ENCODE data around the gene S100A12. TPM values are rescaled to one million over a fixed set of nuclear protein-coding genes. Genes with fewer than 3 reads are reported as not detected.

Gene S100A12
- polyA plus RNA-seq, 1 of the 3 experiments (the other 2 are of a cell fraction): not detected

DNA sequence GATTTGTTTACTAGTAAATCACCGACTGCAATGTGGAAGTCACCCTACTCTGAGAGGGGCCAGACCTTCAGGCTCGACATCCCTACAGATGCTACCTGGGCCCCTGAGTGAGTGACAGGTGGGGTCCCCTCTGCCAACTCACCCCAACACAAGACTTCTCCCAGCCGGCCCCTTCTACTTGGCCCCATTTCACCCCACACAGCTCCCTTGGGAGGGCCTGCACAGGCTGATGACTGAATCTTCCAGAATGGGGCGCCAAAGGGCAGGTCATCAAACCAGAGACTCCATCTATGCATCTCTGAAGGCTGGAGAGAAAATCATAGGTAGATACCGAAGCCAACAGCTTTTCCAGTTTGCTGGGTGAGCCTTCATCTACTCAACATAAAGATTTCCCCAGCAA lies 24.8 kb upstream of the S100A12 start:
- ChIA-PET POLR2A (no interaction called here), CTCF (interaction anchor here (0.5 to 2.2 kb wide), 5 partner anchors 46 to 96 kb away, joined by 3 to 11 read pairs (median 3); no protein-coding TSS in a partner anchor)
- TF ChIP-seq NFIC (IDR thresholded peaks at IDR 0.05; ENCODE audit: borderline replicate concordance) (no peak), RAD21 (IDR thresholded peaks at IDR 0.05; ENCODE audit: low read length) (peak; percentile 20; the same call in 1 of the 2 replicates), TCF12 (IDR thresholded peaks at IDR 0.05) (no peak), SIN3A (IDR thresholded peaks at IDR 0.05; ENCODE audit: borderline replicate concordance, low read depth, low read length) (no peak)
- TF ChIP-seq, protein P1, sequence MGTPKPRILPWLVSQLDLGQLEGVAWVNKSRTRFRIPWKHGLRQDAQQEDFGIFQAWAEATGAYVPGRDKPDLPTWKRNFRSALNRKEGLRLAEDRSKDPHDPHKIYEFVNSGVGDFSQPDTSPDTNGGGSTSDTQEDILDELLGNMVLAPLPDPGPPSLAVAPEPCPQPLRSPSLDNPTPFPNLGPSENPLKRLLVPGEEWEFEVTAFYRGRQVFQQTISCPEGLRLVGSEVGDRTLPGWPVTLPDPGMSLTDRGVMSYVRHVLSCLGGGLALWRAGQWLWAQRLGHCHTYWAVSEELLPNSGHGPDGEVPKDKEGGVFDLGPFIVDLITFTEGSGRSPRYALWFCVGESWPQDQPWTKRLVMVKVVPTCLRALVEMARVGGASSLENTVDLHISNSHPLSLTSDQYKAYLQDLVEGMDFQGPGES (IDR thresholded peaks at IDR 0.05; ENCODE audit: low read depth, low read length): no peak
- TF ChIP-seq, protein P2, sequence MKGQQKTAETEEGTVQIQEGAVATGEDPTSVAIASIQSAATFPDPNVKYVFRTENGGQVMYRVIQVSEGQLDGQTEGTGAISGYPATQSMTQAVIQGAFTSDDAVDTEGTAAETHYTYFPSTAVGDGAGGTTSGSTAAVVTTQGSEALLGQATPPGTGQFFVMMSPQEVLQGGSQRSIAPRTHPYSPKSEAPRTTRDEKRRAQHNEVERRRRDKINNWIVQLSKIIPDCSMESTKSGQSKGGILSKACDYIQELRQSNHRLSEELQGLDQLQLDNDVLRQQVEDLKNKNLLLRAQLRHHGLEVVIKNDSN (IDR thresholded peaks at IDR 0.05; ENCODE audit: borderline replicate concordance, low read depth): no peak
- TF ChIP-seq, protein P3, sequence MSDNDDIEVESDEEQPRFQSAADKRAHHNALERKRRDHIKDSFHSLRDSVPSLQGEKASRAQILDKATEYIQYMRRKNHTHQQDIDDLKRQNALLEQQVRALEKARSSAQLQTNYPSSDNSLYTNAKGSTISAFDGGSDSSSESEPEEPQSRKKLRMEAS (IDR thresholded peaks at IDR 0.05; ENCODE audit: low read depth): no peak
- TF ChIP-seq, protein P4, sequence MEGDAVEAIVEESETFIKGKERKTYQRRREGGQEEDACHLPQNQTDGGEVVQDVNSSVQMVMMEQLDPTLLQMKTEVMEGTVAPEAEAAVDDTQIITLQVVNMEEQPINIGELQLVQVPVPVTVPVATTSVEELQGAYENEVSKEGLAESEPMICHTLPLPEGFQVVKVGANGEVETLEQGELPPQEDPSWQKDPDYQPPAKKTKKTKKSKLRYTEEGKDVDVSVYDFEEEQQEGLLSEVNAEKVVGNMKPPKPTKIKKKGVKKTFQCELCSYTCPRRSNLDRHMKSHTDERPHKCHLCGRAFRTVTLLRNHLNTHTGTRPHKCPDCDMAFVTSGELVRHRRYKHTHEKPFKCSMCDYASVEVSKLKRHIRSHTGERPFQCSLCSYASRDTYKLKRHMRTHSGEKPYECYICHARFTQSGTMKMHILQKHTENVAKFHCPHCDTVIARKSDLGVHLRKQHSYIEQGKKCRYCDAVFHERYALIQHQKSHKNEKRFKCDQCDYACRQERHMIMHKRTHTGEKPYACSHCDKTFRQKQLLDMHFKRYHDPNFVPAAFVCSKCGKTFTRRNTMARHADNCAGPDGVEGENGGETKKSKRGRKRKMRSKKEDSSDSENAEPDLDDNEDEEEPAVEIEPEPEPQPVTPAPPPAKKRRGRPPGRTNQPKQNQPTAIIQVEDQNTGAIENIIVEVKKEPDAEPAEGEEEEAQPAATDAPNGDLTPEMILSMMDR (IDR thresholded peaks at IDR 0.05): peak; percentile 25
- TF ChIP-seq, protein P5, sequence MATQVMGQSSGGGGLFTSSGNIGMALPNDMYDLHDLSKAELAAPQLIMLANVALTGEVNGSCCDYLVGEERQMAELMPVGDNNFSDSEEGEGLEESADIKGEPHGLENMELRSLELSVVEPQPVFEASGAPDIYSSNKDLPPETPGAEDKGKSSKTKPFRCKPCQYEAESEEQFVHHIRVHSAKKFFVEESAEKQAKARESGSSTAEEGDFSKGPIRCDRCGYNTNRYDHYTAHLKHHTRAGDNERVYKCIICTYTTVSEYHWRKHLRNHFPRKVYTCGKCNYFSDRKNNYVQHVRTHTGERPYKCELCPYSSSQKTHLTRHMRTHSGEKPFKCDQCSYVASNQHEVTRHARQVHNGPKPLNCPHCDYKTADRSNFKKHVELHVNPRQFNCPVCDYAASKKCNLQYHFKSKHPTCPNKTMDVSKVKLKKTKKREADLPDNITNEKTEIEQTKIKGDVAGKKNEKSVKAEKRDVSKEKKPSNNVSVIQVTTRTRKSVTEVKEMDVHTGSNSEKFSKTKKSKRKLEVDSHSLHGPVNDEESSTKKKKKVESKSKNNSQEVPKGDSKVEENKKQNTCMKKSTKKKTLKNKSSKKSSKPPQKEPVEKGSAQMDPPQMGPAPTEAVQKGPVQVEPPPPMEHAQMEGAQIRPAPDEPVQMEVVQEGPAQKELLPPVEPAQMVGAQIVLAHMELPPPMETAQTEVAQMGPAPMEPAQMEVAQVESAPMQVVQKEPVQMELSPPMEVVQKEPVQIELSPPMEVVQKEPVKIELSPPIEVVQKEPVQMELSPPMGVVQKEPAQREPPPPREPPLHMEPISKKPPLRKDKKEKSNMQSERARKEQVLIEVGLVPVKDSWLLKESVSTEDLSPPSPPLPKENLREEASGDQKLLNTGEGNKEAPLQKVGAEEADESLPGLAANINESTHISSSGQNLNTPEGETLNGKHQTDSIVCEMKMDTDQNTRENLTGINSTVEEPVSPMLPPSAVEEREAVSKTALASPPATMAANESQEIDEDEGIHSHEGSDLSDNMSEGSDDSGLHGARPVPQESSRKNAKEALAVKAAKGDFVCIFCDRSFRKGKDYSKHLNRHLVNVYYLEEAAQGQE (IDR thresholded peaks at IDR 0.05; ENCODE audit: low read depth, low read length): no peak
- Histone ChIP-seq H3K9me3 (no peaks in the 10 kb centered on the region), H3K4me2 (no peak overlapping the region), H3K4me3 (ENCODE audit: low read depth in 2 of 2, low read length in 1 of 2) (no peak overlapping the region), H3K9me2 (no peaks in the 10 kb centered on the region), H3K9ac (no peak overlapping the region), H3K27ac (ENCODE audit: low read depth in 2 of 2, low read length in 1 of 2) (no peak overlapping the region), H3K27me3 (ENCODE audit: insufficient read depth) (peaks cover 48% of the 10 kb centered on the region; the same call in 1 of the 2 replicates), H4K20me1 (ENCODE audit: insufficient read depth) (no peaks in the 10 kb centered on the region), H3K36me3 (replicated peaks in 1 of 2; ENCODE audit: control insufficient read depth in 1 of 2, insufficient read depth in 2 of 2, low read length in 1 of 2) (no peaks in the 10 kb centered on the region), H3K79me2 (ENCODE audit: insufficient read depth) (no peaks in the 10 kb centered on the region), H2AFZ (ENCODE audit: low read depth) (no peak overlapping the region), H3F3A (replicated peaks; ENCODE audit: insufficient read depth) (no peaks in the 10 kb centered on the region), H3K4me1 (ENCODE audit: control insufficient read depth in 1 of 2, insufficient read depth in 2 of 2, low read depth in 1 of 2, low read length in 1 of 2) (no peaks in the 10 kb centered on the region)
- 14% methylated on average over 5 of the region's 5 CpGs for WGBS (ENCODE audit: low lambda C conversion rate)
- DNase-seq: no peak

All from SK-N-SH (cell line).